Measurements from ENCODE around the gene ADORA2B. TPM values are rescaled to one million over a fixed set of nuclear protein-coding genes. Genes with fewer than 3 reads are reported as not detected.

Gene ADORA2B
- total RNA-seq, 1 experiment from 2014 or later: 21.7 TPM

DNA sequence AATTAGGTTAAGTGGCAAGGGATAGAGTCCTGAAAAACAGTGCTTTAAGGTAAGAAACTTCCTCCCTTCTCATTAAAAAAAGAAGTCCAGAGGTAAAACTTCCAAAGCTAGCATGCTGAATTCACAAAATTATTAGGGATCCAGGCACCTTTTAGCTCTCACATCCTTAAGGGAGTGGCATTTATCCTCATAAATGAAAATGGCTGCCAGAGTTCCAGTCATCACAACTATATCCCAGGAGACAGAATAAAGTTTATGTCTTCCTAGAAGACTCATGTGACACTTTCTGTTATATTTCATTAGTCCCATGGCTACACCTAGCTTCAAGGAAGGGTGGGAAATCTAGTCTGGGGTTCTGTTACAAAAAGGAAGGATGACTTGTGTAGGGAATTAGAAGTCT is 23.3 kb upstream of the ADORA2B start:
- ChIA-PET CTCF (no interaction called here), POLR2A (no interaction called here)
- no peak overlapping the region for H3K27ac Mint-ChIP-seq (ENCODE audit: low read depth, unreplicated experiment)
- no TSS peak for BruUV-seq (replicated peaks)
- no peaks in the 10 kb centered on the region for H3K9me3 Mint-ChIP-seq (ENCODE audit: unreplicated experiment)
- no peak for DNase-seq (ENCODE audit: unreplicated experiment)
- no peaks in the 10 kb centered on the region for H3K36me3 Mint-ChIP-seq (ENCODE audit: insufficient read depth, unreplicated experiment)
- H3K4me3 Mint-ChIP-seq (ENCODE audit: unreplicated experiment): no peak overlapping the region
- intact Hi-C loops (cut with micrococcal nuclease): no loop called here
- TF ChIP-seq, protein P1, sequence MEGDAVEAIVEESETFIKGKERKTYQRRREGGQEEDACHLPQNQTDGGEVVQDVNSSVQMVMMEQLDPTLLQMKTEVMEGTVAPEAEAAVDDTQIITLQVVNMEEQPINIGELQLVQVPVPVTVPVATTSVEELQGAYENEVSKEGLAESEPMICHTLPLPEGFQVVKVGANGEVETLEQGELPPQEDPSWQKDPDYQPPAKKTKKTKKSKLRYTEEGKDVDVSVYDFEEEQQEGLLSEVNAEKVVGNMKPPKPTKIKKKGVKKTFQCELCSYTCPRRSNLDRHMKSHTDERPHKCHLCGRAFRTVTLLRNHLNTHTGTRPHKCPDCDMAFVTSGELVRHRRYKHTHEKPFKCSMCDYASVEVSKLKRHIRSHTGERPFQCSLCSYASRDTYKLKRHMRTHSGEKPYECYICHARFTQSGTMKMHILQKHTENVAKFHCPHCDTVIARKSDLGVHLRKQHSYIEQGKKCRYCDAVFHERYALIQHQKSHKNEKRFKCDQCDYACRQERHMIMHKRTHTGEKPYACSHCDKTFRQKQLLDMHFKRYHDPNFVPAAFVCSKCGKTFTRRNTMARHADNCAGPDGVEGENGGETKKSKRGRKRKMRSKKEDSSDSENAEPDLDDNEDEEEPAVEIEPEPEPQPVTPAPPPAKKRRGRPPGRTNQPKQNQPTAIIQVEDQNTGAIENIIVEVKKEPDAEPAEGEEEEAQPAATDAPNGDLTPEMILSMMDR (IDR thresholded peaks at IDR 0.05; ENCODE audit: unreplicated experiment): no peak
- no peaks in the 10 kb centered on the region for H3K27me3 Mint-ChIP-seq (ENCODE audit: insufficient read depth, unreplicated experiment)
- peaks cover 18% of the 10 kb centered on the region for H3K4me1 Mint-ChIP-seq (ENCODE audit: insufficient read depth, unreplicated experiment)

DNA sequence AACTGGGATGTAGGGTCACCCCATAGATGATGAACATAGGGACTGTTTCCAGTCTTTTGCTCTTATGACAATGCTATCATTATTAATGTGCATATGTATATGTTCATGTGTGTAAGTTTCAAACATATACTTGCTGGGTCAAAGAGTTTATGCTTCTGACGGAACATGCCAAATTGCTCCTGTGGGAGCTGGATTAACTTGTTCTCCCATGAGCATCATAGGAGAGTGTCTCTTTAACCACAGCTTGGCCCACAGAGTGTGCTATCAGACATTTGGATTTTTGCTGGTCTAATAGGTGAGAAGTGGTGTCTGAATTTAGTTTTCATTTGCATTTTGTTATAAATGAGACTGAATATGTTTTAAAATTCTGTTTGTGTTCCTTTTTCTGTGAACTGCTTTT is 22.3 kb upstream of the ADORA2B start:
- no peaks in the 10 kb centered on the region for H3K36me3 Mint-ChIP-seq (ENCODE audit: insufficient read depth, unreplicated experiment)
- H3K27ac Mint-ChIP-seq (ENCODE audit: low read depth, unreplicated experiment): no peak overlapping the region
- TF ChIP-seq, protein P1 (IDR thresholded peaks at IDR 0.05; ENCODE audit: unreplicated experiment): no peak
- no peak for DNase-seq (ENCODE audit: unreplicated experiment)
- intact Hi-C loops (cut with micrococcal nuclease): no loop called here
- ChIA-PET POLR2A (interaction anchor here (0.7 kb wide), 1 partner anchor 1725 kb away, joined by 3 read pairs; no protein-coding TSS in a partner anchor), CTCF (no interaction called here)
- no peaks in the 10 kb centered on the region for H3K9me3 Mint-ChIP-seq (ENCODE audit: unreplicated experiment)
- no TSS peak for BruUV-seq (replicated peaks)
- no peaks in the 10 kb centered on the region for H3K27me3 Mint-ChIP-seq (ENCODE audit: insufficient read depth, unreplicated experiment)
- H3K4me1 Mint-ChIP-seq (ENCODE audit: insufficient read depth, unreplicated experiment): peaks cover 18% of the 10 kb centered on the region
- no peak overlapping the region for H3K4me3 Mint-ChIP-seq (ENCODE audit: unreplicated experiment)

DNA sequence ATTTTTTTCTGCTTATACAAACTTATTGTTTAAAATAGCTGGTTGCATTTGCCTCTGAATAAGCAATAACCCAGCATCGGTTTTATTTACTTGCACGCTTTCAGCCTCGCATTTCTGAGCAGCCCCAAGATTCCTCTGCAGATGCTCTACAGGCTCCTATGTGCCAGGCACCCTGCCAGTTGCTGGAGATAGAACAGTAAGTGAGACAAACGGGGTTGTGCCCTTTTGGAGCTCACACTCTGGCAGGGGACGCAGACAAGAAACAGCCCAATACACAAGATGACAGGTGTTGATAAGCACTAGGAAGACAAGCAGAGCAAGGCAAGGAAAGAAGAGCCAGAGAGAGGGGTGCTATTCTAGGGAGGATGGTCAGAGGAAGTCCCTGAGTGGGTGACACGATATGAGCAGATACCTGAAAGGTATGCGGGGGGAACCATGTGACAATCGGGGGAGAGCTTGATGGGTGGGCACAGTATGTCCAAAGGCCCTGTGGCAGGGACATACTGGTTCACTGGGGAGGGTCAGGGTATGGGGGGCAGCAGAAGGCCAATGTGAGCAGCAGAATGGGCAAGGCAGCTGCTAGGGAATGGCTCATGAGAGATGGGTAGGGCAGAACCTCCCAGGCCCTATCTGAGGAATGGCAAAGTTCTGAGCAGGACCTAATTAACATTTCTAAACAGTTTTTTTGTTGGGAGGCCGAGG is 18.7 kb upstream of the ADORA2B start:
- Mint-ChIP-seq H3K4me1 (ENCODE audit: insufficient read depth, unreplicated experiment) (peaks cover 3% of the 10 kb centered on the region), H3K4me3 (ENCODE audit: unreplicated experiment) (no peak overlapping the region), H3K9me3 (ENCODE audit: unreplicated experiment) (no peaks in the 10 kb centered on the region), H3K36me3 (ENCODE audit: insufficient read depth, unreplicated experiment) (no peaks in the 10 kb centered on the region), H3K27ac (ENCODE audit: low read depth, unreplicated experiment) (no peak overlapping the region), H3K27me3 (ENCODE audit: insufficient read depth, unreplicated experiment) (no peaks in the 10 kb centered on the region)
- intact Hi-C loops (cut with micrococcal nuclease): no loop called here
- CTCF ChIA-PET: interaction anchor here (0.7 kb wide), 1 partner anchor 47 kb away, joined by 3 read pairs; no protein-coding TSS in a partner anchor
- TF ChIP-seq, protein P1 (IDR thresholded peaks at IDR 0.05; ENCODE audit: unreplicated experiment): no peak
- POLR2A ChIA-PET: interaction anchor here (0.7 kb wide), 1 partner anchor 33 kb away, joined by 3 read pairs; no protein-coding TSS in a partner anchor
- BruUV-seq (replicated peaks): no TSS peak
- DNase-seq (ENCODE audit: unreplicated experiment): no peak

DNA sequence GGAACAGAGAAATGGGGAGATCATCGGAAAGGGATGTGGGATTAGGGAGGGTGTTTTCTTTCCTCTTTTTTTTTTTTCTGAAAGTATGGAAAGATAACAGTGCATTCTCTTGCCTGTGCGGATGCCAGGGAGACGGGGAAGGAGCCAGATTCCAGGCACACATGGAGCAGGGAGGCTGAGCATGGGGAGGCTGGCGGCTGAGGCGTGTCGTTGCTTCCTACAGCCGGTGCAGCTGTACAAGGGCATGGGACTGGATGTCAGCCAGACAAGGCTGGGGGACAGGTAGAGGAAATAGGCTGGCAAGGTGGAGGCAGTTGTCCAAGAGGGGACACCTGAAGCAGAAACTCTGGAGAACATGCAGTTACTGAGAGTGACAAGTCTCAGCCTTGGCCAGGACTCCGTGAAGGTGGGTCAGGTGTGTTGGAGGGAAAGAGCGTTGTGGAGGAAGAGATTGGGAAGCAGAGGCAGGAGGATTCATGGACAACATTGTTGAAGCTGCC is 16.6 kb upstream of the ADORA2B start:
- no peak overlapping the region for H3K4me3 Mint-ChIP-seq (ENCODE audit: unreplicated experiment)
- no peaks in the 10 kb centered on the region for H3K4me1 Mint-ChIP-seq (ENCODE audit: insufficient read depth, unreplicated experiment)
- intact Hi-C loops (cut with micrococcal nuclease): no loop called here
- TF ChIP-seq, protein P1 (IDR thresholded peaks at IDR 0.05; ENCODE audit: unreplicated experiment): no peak
- no peak for DNase-seq (ENCODE audit: unreplicated experiment)
- BruUV-seq (replicated peaks): no TSS peak
- H3K27ac Mint-ChIP-seq (ENCODE audit: low read depth, unreplicated experiment): no peak overlapping the region
- ChIA-PET CTCF (no interaction called here), POLR2A (no interaction called here)
- H3K36me3 Mint-ChIP-seq (ENCODE audit: insufficient read depth, unreplicated experiment): no peaks in the 10 kb centered on the region
- H3K9me3 Mint-ChIP-seq (ENCODE audit: unreplicated experiment): no peaks in the 10 kb centered on the region
- H3K27me3 Mint-ChIP-seq (ENCODE audit: insufficient read depth, unreplicated experiment): no peaks in the 10 kb centered on the region

Data from MCF 10A (cell line).